NCI-H2196 treated with DMSO at 0.1 percent for 48 hours (cell line): Measurements from ENCODE around the gene AKAP9.
"Not testable (repeated sequence)": the region's sequence is repeated elsewhere in the genome, so short reads cannot be mapped to it uniquely, and the experiment has no call there.

Experiments used
- DNase-seq: peaks from one replicate; lab custom pipeline; 2025; ENCODE audit not compliant: unreplicated experiment; lab: John Stamatoyannopoulos, UW

The AKAP9 gene

GRCh38 chr7:91945476-91945875 lies 4.8 kb downstream of the AKAP9 start:
- no peak for DNase-seq

DNA sequence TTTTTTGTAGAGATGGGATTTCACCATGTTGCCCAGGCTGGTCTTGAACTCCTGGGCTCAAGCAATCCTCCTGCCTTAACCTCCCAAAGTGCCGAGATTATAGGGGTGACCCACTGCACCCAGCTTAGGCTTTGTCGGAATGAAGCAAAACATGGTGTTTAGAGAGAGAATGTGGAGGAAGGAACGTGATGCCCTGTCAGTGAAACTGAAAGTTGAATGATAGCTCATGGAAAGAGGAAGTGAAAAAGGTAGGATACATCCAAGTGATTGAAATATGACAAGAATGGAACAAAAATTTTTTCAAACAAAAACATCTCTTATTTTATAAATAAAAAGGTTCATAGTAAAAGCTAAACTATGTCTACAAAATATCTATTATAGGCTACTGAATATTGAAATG lies 5.9 kb downstream of the AKAP9 start:
- DNase-seq = no peak

GRCh38 chr7:91947948-91948347 lies 7.3 kb downstream of the AKAP9 start:
- no peak for DNase-seq

- DNase-seq = peak; percentile 33
These were observed 8.8 kb downstream of the AKAP9 start for GRCh38 chr7:91949221-91950009.

GRCh38 chr7:91953618-91954017 lies 13.0 kb downstream of the AKAP9 start:
- no peak for DNase-seq

GRCh38 chr7:91956464-91956863 lies 15.8 kb downstream of the AKAP9 start:
- not testable (repeated sequence) for DNase-seq

DNA sequence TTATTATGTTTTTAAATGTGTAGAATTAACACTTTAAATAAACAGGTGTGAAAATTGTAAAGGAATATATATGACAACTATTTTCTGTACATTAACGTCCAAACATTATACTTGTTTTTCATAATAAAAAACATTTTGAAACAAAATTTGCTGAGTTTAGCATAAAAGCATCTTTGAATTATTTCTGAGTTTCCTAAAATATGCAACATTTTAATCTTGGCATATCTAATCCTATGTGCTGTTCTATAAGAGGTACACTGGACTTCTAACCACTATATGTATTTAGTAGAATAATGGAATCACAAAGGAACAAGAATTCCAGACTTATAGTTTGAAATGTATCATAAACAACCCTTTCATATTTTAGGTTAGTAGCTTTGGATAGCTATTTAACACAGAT lies 16.6 kb downstream of the AKAP9 start:
- no peak for DNase-seq

DNA sequence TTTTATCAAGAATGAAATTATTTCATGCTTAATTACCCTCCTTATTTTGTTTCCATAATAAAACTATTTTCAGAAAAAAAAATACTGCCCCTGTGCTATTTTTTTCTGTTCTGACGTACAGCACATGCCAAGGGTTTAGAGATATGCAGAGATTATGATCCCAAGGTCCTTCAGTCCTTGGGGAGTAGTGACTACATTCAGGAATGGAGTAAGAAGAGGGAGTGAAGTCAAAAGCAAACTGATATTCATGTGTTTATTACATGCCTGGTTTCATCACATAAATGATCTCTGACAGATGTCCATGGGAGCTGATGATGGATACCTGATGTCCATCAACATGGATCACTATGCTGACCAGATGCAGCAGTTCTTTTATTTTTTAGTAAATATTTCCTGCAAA lies 17.2 kb downstream of the AKAP9 start:
- DNase-seq = no peak

DNA sequence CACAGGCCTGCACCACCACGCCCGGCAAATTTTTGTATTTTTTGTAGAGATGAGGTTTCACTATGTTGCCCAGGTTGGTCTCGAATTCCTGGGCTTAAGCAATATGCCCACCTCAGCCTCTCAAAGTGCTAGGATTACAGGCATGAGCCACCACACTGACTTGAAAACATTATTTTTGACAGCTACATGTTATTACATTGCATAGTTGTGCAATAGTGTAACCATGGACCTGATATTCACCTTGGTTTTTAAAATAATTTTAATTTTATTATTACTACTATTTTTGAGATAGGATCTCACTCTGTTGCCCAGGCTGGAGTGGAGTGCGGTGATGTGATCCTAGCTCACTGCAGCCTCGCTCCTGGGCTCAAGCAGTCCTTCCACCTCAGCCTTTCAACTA lies 18.4 kb downstream of the AKAP9 start:
- DNase-seq = no peak

DNA sequence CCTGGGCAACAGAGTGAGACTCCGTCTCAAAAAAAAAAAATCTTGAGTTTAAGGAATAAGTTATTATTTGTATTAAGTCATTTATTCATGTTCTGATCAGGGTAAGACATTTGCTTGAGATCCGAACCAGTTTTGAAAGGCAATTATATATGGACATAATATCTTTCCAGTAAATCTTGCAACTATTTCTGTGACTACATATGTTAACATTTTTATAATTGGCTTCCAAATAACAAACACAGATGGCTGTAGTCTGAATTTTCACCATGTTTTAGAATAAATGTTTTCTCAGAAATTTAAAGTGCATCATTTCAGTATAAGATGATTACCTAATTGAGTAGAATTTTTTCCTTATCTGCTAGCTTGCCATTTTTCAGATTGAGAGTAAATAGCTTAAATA lies 21.2 kb downstream of the AKAP9 start:
- DNase-seq = no peak

- DNase-seq = no peak
These were observed 21.8 kb downstream of the AKAP9 start for GRCh38 chr7:91962419-91962818.

DNA sequence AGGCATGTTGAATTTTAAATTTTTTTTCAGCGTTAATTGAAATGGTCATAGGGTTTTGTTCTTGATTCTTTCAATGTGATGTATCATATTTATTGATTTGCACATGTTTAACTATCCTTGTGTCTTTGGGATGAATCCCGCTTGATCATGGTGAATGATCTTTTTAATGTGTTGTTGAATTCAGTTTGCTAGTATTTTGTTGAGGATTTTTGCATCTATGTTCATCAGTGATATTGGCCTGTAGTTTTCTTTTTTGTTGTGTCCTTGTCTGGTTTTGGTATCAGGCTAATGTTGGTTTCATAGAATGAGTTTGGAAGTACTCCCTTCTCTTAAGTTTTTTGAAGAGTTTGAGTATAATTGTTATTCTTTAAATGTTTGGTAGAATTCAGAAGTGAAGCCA lies 26.9 kb downstream of the AKAP9 start:
- not testable (repeated sequence) for DNase-seq

DNA sequence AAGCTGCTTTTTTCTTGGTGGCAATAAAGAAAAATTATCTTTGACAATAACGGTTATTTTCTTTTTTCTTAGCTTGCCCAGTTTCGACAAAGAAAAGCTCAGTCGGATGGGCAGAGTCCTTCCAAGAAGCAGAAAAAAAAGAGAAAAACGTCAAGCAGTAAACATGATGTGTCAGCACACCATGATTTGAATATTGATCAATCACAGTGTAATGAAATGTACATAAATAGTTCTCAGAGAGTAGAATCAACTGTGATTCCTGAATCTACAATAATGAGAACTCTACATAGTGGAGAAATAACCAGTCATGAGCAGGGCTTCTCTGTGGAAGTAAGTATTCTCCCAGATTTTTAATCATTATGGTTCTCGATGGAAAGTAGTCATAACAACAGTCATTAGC lies 33.0 kb downstream of the AKAP9 start:
- DNase-seq = no peak

DNA sequence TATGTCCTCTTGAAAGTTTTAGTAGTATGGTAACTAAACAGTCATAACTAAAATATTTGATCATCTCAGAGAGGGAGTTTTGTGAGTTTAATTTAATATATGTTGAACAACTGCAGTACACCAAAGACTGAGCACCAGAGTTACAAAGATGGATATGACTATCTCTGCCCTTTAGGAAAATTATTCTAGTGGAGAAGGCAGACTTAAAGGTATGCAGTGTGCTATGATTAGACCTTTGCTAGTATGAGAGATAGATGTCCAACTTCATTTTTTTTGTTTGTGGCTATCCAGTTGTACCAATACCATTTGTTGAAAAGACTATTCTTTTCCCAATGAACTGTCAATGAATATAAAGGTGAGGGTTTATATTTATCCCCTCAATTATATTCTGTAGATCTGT lies 33.4 kb downstream of the AKAP9 start:
- no peak for DNase-seq

DNA sequence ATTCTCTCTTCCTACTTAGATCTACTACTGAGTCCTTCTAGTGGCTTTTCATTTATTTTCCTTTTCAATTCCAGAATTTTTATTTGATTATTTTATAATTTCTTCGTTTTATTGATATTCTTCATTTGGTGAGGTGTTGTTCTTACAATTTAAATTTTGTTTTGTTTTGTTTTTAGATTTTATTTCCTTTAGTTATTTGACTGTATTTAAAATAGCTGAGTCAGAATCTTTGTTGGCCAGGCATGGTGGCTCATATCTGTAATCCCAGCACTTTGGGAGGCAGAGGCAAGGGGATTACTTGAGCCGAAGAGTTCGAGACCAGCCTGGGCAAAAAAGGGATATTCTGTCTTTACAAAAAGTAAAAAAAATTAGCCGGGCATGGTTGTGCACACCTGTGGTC lies 36.1 kb downstream of the AKAP9 start:
- no peak for DNase-seq

DNA sequence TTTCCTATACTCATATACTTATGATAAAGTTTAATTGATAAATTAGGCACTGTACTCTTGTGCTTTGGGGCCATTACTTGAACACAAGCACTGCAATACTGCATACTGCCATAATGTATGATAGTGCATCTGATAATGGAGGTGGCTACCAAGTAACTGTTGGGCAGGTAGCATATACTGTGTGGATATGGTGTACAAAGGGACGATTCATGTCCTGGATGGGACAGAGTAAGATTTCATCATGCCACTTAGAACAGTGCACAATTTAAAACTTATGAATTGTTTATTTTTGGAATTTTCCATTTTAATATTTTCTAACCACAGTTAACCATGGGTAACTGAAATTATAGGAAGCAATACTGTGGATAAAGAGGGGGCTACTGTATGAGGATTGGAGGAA lies 38.9 kb downstream of the AKAP9 start:
- no peak for DNase-seq

DNA sequence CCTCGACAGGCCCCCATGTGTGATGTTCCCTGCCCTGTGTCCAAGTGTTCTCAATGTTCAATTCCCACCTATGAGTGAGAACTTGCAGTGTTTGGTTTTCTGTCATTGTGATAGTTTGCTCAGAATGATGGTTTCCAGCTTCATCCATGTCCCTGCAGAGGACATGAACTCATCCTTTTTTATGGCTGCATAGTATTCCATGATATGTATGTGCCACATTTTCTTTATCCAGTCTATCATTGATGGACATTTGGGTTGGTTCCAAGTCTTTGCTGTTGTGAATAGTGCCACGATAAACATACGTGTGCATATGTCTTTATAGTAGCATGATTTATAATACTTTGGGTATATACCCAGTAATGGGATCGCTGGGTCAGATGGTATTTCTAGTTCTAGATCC lies 41.7 kb downstream of the AKAP9 start:
- not testable (repeated sequence) for DNase-seq

DNA sequence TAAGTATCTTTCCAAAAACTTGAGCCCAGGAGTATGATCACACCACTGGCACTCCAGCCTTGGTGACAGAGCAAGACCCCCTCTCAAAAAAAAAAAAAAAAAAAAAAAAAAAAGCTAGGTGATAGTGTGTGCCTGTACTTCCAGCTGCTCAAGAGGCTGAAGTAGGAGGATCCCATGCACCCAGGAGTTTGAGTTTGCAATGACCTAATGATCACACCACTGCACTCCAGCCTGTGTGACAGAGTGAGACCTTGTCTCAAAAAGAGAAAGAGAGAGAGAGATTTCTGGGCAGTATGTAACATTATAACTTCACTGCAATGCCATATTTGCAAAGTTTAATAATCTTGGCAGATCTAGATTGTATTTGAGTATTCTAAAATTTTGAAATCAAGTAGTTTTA lies 47.6 kb downstream of the AKAP9 start:
- DNase-seq = no peak

DNA sequence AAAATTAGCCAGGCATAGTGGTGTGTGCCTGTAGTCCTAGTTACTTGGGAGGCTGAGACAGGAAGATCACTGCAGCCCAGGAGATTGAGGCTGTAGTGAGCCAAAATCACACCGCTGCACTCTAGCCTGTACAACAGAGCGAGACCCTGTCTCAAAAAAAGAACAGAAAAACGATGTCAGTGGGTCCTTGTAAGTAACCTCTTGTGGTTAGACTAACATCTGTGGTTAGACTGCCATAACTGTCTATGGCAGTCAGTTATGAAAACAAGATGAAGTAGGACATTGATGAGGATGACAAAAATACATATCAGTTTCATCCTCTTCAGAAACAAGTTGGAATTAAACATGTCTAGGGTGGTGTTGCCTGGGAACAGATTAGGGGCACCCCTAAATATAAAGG lies 53.3 kb downstream of the AKAP9 start:
- DNase-seq = no peak

DNA sequence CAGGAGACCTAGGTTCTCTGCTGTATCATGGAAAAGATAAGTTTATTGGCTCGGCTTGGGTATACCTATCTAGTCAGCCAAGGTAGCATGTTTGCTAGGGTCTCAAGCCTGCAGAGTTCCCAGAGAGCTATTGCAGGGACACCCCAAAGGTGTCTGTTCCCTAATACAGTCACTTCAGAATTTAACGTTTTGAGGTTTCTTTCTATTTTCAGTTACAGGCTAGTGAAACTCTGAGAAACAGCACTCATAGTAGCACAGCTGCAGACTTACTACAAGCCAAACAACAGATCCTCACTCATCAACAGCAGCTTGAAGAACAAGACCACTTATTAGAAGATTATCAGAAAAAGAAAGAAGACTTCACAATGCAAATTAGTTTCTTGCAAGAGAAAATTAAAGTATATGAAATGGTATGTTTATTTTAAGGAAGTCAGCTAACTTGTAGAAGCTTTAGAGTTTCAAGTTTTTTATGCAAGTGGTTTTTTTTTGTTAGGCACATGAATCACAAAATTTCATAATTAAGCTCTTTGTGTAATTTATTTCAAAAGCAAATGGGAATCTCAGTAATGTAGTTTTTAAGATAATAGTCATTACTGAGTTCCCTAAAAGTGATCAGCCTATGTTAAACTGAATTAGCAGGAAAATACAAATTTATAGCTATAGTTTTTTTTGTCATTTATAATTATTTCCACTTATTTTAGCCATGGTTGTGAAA lies 54.9 kb downstream of the AKAP9 start:
- DNase-seq = no peak

- no peak for DNase-seq
These were observed 59.2 kb downstream of the AKAP9 start for GRCh38 chr7:91999631-92000565.

- no peak for DNase-seq
These were observed 62.1 kb downstream of the AKAP9 start for GRCh38 chr7:92002720-92003119.
